CMK (cell line): ENCODE measurements around the gene SLCO4A1.

Source experiments
- DNase-seq: peaks from one replicate; pipeline ENCODE4 v3.0.0-alpha.2; 2010; ENCODE audit warnings: low read depth

SLCO4A1 gene

DNA sequence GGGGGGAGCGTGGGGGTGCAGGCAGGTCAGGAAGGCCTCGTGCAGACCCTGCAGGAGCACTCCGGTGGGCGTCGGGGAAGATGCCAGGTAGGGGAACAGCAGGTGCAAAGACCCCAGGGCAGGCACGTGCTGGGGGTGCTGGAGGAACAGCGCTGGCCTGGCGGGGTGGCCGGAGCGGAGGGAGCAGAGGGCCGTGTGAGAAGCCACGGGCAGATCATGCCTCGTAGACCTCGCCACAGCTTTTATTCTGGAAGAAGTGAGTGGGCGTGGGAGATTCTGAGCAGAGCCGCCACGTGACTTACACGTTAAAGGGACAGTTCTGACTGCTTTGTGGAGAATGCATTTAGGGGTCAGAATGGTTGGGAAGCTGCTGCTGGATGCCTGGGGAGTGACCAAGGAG, 75.6 kb downstream of the SLCO4A1 start:
- DNase-seq: no peak

DNA sequence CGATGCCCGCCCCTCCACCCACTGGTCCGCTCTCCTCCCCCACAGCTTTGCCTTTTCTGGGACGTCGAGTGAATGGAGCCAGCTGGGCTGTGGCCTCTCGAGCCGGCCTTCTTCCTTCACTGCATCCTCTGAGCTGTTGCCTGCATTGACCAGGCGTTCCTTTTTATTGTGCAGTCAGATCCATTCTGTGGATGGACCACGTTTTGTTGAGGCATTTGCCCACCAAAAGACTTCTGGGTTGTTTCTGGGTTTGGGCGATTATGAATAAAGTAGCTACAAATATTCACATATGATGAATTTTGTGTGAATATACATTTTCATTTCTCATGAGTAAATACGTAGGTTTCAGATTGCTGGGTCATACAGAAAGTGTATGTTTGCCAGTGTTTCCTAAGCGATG, 76.2 kb downstream of the SLCO4A1 start:
- no peak for DNase-seq

DNA sequence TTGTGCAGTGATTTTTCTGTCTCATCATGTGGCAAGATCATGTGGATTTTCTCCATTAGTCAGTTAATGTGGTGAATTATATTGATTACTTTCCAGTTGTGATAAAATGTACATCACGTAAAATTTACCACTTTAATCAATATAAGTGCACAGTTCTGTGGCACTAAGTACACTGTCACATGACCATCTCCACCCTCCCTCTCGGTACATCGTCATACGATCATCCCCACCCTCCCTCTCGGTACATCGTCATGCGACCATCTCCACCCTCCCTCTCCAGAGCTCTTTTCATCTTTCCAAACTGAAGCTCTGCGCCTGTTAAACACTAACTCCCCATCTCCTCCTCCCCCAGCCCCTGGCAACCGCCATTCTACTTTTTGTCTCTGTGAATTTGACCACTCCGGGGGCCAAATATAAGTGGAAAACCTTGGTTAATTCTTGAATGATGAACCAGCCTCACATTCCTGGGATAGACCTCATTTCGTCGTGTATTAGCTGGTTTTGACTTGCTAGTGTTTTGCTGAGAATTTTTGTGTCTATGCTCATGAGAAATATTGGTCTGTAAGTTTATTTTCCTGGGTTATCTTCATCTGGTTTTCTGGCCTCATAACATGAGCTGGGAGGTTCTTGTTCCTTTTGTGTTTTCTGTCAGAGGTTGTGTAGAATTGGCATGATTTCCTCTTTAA, 77.1 kb downstream of the SLCO4A1 start:
- DNase-seq: no peak
